GM23338 (cell line): ENCODE data around the gene CRYBG2. TPM values are rescaled to one million over a fixed set of nuclear protein-coding genes. Genes with fewer than 3 reads are reported as not detected.

ENCODE experiments used
- ATAC-seq: fragments of 200-7000 bp; cut with Tn5 transposase; 3 replicates; pipeline ENCODE4 v1.9.1; 2020
- DNase-seq: peaks from one replicate; pipeline ENCODE4 v3.0.0-alpha.2; 2015; ENCODE audit warnings: low spot score
- H2AFZ ChIP-seq: fragments of 200-600 bp; sonication (generic); 2 replicates; pipeline ENCODE4 v1.8.0; 2016; ENCODE audit warnings: antibody characterized with exemption, mild to moderate bottlenecking, moderate library complexity
- H3F3A ChIP-seq: fragments of 200-600 bp; sonication (generic); replicated peaks from 2 replicates; pipeline ENCODE4 v1.8.0; 2017; ENCODE audit warnings: antibody characterized with exemption, mixed run types, low read depth
- H3K27ac ChIP-seq: fragments of 200-600 bp; sonication (generic); 2 replicates; pipeline ENCODE4 v1.6.1; 2016; ENCODE audit warnings: low read depth
- H3K27me3 ChIP-seq: fragments of 200-600 bp; sonication (generic); 2 replicates; pipeline ENCODE4 v1.8.0; 2016; ENCODE audit warnings: mild to moderate bottlenecking, mixed run types, moderate library complexity; ENCODE audit not compliant: insufficient read depth
- H3K36me3 ChIP-seq: fragments of 200-600 bp; sonication (generic); 2 replicates; pipeline ENCODE4 v1.8.0; 2016; ENCODE audit warnings: mild to moderate bottlenecking; ENCODE audit not compliant: insufficient read depth
- H3K4me1 ChIP-seq: fragments of 200-600 bp; sonication (generic); 2 replicates; pipeline ENCODE4 v1.8.0; 2016; ENCODE audit warnings: mild to moderate bottlenecking, moderate library complexity; ENCODE audit not compliant: insufficient read depth
- H3K4me2 ChIP-seq: fragments of 200-600 bp; sonication (generic); 2 replicates; pipeline ENCODE4 v1.7.1; 2017; ENCODE audit warnings: mixed run types
- H3K4me3 ChIP-seq: fragments of 200-600 bp; sonication (generic); 2 replicates; pipeline ENCODE4 v1.6.1; 2016; ENCODE audit warnings: mixed run types
- H3K79me2 ChIP-seq: fragments of 200-600 bp; sonication (generic); replicated peaks from 2 replicates; pipeline ENCODE4 v1.8.0; 2017; ENCODE audit warnings: mild to moderate bottlenecking; ENCODE audit not compliant: insufficient read depth
- H3K9me2 ChIP-seq: fragments of 200-600 bp; sonication (generic); 2 replicates; pipeline ENCODE4 v1.8.0; 2017; ENCODE audit not compliant: insufficient read depth
- H4K20me1 ChIP-seq: fragments of 200-600 bp; sonication (generic); replicated peaks from 2 replicates; pipeline ENCODE4 v1.8.0; 2017; ENCODE audit warnings: mild to moderate bottlenecking; ENCODE audit not compliant: insufficient read depth
- H3K27ac Mint-ChIP-seq: 2 replicates; pipeline ENCODE4 v1.8.0; 2020; ENCODE audit warnings: inconsistent platforms, mild to moderate bottlenecking, moderate library complexity, mixed read lengths
- H3K27me3 Mint-ChIP-seq: 3 replicates; pipeline ENCODE4 v1.8.0; 2022; ENCODE audit warnings: low read depth, mild to moderate bottlenecking, moderate library complexity, mixed read lengths, inconsistent platforms; ENCODE audit not compliant: insufficient read depth, poor library complexity
- H3K36me3 Mint-ChIP-seq: 3 replicates; pipeline ENCODE4 v1.8.0; 2021; ENCODE audit warnings: low read depth, mild to moderate bottlenecking, inconsistent platforms, moderate library complexity, mixed read lengths
- H3K4me1 Mint-ChIP-seq: 3 replicates; pipeline ENCODE4 v1.8.0; 2020; ENCODE audit warnings: mild to moderate bottlenecking, inconsistent platforms, mixed read lengths
- H3K4me3 Mint-ChIP-seq: 3 replicates; pipeline ENCODE4 v1.8.0; 2021; ENCODE audit warnings: moderate library complexity, mild to moderate bottlenecking, inconsistent platforms, mixed read lengths
- H3K9me3 Mint-ChIP-seq: 3 replicates; pipeline ENCODE4 v1.8.0; 2020; ENCODE audit warnings: moderate library complexity, mild to moderate bottlenecking, inconsistent platforms, mixed read lengths
- CREB1 ChIP-seq: fragments of 250-450 bp; sonication (Bioruptor Pico); IDR thresholded peaks from 2 replicates; pipeline ENCODE4 v1.5.0; 2020; ENCODE audit warnings: low read depth, mild to moderate bottlenecking, moderate library complexity
- EZH2 ChIP-seq: fragments of 200-600 bp; sonication (generic); IDR thresholded peaks from one replicate; pipeline ENCODE4 v1.8.0; 2017; ENCODE audit warnings: antibody characterized with exemption, mild to moderate bottlenecking, low read depth; ENCODE audit not compliant: unreplicated experiment
- EZH2phosphoT487 ChIP-seq: fragments of 200-600 bp; sonication (generic); IDR thresholded peaks from one replicate; pipeline ENCODE4 v1.8.1; 2018; ENCODE audit warnings: antibody characterized with exemption; ENCODE audit not compliant: unreplicated experiment
- JUNB ChIP-seq: IDR thresholded peaks from one replicate; pipeline ENCODE4 v1.6.1; 2016; ENCODE audit warnings: antibody characterized with exemption; ENCODE audit not compliant: unreplicated experiment
- NANOG ChIP-seq: IDR thresholded peaks from 2 replicates; pipeline ENCODE4 v1.6.1; 2016; ENCODE audit warnings: antibody characterized with exemption, borderline replicate concordance
- POLR2AphosphoS5 ChIP-seq: IDR thresholded peaks from 2 replicates; pipeline ENCODE4 v1.6.1; 2016; ENCODE audit warnings: antibody characterized with exemption, low read depth
- REST ChIP-seq: IDR thresholded peaks from one replicate; pipeline ENCODE4 v1.6.1; 2018; ENCODE audit warnings: antibody characterized with exemption; ENCODE audit not compliant: unreplicated experiment
- STAT1 ChIP-seq: IDR thresholded peaks from one replicate; pipeline ENCODE4 v1.6.1; 2016; ENCODE audit warnings: antibody characterized with exemption; ENCODE audit not compliant: unreplicated experiment
- ZNF114 ChIP-seq: fragments of 250-450 bp; sonication (Bioruptor Pico); IDR thresholded peaks from 2 replicates; pipeline ENCODE4 v1.5.0; 2020; ENCODE audit warnings: mild to moderate bottlenecking, moderate library complexity
- ZNF331 ChIP-seq: fragments of 250-450 bp; sonication (Bioruptor Pico); IDR thresholded peaks from 2 replicates; pipeline ENCODE4 v1.5.0; 2020; ENCODE audit warnings: low read depth, mild to moderate bottlenecking, moderate library complexity
- ZNF462 ChIP-seq: fragments of 250-450 bp; sonication (Bioruptor Pico); IDR thresholded peaks from 2 replicates; pipeline ENCODE4 v1.5.0; 2020; ENCODE audit warnings: mild to moderate bottlenecking, moderate library complexity
- polyA plus RNA-seq: library from polyadenylated mRNA; unstranded; fragments of >200 nt; fragmentation: Nextera tagmentation; extraction: Ambion mirVana; gene quantifications from 2 replicates; pipeline ENCODE4 v1.2.1, GENCODE V29; 2016
- total RNA-seq: library from RNA; depleted of rRNA; stranded (reverse); fragments of >200 nt; shearing (Covaris generic); gene quantifications from 2 replicates; pipeline ENCODE4 v1.2.3, GENCODE V29; 2014
- TF ChIP-seq, protein P1 (sequence below), 2 experiments: fragments of 200-600 bp in 1 of 2; sonication (generic) in 1 of 2; conservative IDR thresholded peaks; 2 replicates each; pipeline versions ENCODE4 v1.5.1 to v1.6.1; 2016 to 2017; ENCODE audit warnings: antibody characterized with exemption in 2 of 2, low read depth in 2 of 2, mild to moderate bottlenecking in 2 of 2, moderate library complexity in 1 of 2
- TF ChIP-seq, protein P2 (sequence below): IDR thresholded peaks from 2 replicates; pipeline ENCODE4 v1.6.1; 2016; ENCODE audit warnings: antibody characterized with exemption

The CRYBG2 gene
- total and polyA plus RNA-seq, 2 experiments from 2014 or later: 17.6 to 18.4 TPM

DNA sequence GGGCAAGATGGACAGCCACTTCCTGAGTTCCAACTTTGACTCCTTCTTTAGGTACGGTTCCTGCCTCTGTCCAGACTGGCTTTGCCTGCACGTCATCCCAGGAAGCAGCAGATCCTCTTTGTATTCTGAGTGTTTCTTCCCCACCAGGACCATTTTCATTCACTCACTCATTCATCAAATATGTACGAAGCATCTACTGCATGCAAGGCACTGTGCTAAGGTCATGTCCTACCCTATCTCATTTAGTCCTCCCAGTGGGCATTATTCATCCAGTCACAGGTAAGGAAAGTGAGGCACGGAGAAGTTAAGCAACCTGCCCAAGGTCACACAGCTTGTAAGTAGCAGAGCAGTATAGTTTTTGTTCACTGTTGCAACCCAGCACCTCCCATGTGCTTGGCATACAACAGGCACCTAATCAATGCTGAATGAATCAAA, 13.9 kb downstream of the CRYBG2 start:
- Histone ChIP-seq H3K36me3 (no peaks in the 10 kb centered on the region), H3F3A (peaks cover 9% of the 10 kb centered on the region; the same call in 1 of the 2 replicates), H4K20me1 (no peaks in the 10 kb centered on the region), H3K27ac (no peak overlapping the region), H3K9me2 (no peaks in the 10 kb centered on the region), H3K4me1 (peaks cover 8% of the 10 kb centered on the region; the same call in 1 of the 2 replicates), H3K27me3 (0 out of 2 replicates have a peak, but pooled peaks cover 3% of the 10 kb centered on the region), H2AFZ (no peak overlapping the region), H3K79me2 (no peaks in the 10 kb centered on the region), H3K4me3 (no peak overlapping the region), H3K4me2 (no peak overlapping the region)
- Mint-ChIP-seq H3K36me3 (peaks cover 4% of the 10 kb centered on the region; the same call in 1 of the 3 replicates), H3K4me1 (peaks cover 29% of the 10 kb centered on the region), H3K9me3 (no peaks in the 10 kb centered on the region), H3K27ac (no peak overlapping the region), H3K4me3 (no peak overlapping the region), H3K27me3 (peaks cover 15% of the 10 kb centered on the region)
- ATAC-seq (no peak), DNase-seq (no peak)
- TF ChIP-seq POLR2AphosphoS5: no peak
- TF ChIP-seq, protein P1, sequence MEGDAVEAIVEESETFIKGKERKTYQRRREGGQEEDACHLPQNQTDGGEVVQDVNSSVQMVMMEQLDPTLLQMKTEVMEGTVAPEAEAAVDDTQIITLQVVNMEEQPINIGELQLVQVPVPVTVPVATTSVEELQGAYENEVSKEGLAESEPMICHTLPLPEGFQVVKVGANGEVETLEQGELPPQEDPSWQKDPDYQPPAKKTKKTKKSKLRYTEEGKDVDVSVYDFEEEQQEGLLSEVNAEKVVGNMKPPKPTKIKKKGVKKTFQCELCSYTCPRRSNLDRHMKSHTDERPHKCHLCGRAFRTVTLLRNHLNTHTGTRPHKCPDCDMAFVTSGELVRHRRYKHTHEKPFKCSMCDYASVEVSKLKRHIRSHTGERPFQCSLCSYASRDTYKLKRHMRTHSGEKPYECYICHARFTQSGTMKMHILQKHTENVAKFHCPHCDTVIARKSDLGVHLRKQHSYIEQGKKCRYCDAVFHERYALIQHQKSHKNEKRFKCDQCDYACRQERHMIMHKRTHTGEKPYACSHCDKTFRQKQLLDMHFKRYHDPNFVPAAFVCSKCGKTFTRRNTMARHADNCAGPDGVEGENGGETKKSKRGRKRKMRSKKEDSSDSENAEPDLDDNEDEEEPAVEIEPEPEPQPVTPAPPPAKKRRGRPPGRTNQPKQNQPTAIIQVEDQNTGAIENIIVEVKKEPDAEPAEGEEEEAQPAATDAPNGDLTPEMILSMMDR (conservative IDR thresholded peaks at IDR 0.05; ENCODE audit: low read depth in 2 of 2): no peak
- TF ChIP-seq EZH2: no peak
- TF ChIP-seq REST: no peak
- TF ChIP-seq ZNF114 (CRISPR knock-in tag): no peak
- no peak for TF ChIP-seq CREB1 (CRISPR knock-in tag)
- no peak for TF ChIP-seq EZH2phosphoT487
- TF ChIP-seq, protein P2, sequence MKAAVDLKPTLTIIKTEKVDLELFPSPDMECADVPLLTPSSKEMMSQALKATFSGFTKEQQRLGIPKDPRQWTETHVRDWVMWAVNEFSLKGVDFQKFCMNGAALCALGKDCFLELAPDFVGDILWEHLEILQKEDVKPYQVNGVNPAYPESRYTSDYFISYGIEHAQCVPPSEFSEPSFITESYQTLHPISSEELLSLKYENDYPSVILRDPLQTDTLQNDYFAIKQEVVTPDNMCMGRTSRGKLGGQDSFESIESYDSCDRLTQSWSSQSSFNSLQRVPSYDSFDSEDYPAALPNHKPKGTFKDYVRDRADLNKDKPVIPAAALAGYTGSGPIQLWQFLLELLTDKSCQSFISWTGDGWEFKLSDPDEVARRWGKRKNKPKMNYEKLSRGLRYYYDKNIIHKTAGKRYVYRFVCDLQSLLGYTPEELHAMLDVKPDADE: no peak
- no peak for TF ChIP-seq ZNF331 (CRISPR knock-in tag)
- no peak for TF ChIP-seq STAT1
- no peak for TF ChIP-seq ZNF462 (CRISPR knock-in tag)
- no peak for TF ChIP-seq JUNB
- TF ChIP-seq NANOG: no peak
